HG02885 (cell line): ENCODE results near the gene BOK.

Experiments used
- ATAC-seq: cut with Tn5 transposase; IDR thresholded peaks from one replicate; pipeline ENCODE4 v1.9.1; 2021; ENCODE audit warnings: mild to moderate bottlenecking; ENCODE audit not compliant: unreplicated experiment, poor library complexity

Gene BOK

DNA sequence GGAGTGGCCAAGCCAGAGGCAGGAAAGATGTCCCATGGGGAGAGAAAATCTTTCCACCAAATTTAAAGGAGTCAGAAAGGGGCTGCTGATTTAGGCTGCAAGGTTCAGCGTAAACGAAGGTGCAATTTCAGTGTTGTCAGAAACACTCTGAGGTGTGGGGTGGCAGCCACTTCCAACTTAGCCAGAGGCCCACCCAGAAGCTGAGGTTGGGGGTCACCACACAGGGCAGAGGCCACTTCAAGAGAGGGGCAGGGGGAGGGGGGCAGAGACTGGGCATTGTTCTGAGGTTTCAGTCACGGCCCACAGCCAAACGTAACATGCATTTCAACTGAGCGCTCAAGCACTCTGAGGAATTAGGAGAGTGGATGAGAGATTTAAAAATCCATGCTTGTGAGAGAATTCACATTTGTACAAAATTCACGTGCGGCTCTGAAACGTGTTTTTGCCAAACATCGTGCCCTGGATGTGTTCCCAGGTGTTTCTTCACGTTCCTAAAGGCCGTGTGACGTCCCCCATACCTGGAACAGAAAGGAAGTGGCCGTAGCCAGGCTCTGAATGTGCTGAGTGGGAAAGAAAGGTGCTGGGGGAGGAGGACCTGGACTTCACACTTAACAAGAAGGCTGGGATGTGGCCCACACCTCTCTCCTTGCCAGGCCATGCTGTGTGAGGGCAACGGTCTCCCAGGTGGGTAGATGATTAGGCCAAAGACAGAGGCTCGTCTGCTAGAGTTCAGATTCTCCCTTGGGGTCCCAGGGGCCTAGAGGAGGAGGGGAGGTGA is 19.5 kb upstream of the BOK start:
- no peak for ATAC-seq

- ATAC-seq = no peak
Observed at GRCh38 chr2:241539616-241540374, 18.8 kb upstream of the BOK start.

DNA sequence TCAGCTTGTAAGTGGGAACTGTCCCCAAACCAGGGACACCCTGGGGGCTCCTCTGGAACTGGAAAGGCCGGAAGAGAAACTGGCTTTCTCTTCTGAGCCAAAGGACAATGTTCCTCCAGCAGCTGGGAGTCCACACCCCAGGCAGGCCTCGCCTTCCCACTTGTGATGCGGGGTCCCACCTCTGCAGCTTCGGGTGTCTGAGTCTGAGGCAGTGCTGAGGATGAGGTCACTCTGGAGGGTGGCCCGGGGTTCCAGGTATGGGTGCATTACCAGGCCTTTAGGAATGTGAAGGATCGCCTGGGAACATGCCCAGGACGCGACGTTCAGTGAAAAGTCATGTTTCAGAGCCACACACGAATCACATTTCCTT is 18.2 kb upstream of the BOK start:
- no peak for ATAC-seq

DNA sequence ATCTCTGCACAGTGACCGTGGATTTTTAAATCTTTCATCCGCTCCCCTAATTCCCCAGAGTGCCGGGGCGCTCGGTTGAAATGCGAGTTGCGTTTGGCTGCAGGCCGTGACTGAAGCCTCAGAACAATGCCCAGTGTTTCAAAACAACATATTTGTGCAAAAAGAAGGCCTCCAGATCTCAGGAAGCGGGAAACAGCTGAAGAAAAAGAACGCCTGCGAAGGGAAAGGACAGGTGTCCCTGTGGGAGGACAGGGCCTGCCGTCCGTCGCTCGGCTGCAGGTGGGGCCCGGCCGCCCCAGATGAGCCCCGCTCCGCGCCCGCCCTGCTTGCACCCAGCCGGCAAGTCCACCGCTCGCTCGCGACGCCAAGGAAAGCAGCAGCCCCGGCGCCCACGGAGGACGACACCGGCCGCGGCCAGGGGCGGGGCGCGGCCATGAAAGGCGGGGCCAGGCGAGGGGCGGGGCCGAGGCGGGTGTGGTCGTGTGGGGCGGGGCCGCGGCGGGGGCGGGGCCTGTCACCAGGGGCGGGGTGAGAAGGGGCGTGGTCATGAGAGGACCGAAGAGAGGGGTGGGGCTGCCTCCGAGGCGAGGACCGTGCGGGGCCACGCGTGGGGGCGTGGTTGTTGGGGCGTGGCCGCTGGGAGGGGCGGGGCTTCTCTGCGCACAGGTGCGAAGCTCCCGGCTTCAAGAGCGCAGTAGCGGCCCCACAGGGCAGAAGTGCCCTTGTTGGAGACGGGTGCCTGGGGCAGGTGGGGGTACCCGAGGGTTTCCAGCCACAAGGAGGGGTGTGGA is 17.6 kb upstream of the BOK start:
- no peak for ATAC-seq

- ATAC-seq = no peak
Observed at GRCh38 chr2:241541564-241542277, 16.8 kb upstream of the BOK start.

DNA sequence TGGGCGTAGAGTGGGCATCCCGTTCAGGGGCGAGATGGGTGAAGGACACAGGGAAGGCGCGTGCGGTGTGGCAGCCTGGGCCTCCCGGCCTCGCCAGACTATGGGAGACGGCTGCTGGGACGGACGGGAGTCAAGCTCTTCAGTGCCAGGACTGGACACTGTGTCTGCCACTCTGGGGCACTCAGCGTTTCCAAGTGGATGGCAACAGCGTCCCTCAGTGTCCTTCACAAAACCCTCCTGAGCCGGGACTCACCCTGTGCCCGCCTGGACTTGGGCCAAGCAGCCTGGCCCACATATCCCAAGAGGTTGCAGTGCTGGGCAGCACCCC is 16.3 kb upstream of the BOK start:
- ATAC-seq = no peak

DNA sequence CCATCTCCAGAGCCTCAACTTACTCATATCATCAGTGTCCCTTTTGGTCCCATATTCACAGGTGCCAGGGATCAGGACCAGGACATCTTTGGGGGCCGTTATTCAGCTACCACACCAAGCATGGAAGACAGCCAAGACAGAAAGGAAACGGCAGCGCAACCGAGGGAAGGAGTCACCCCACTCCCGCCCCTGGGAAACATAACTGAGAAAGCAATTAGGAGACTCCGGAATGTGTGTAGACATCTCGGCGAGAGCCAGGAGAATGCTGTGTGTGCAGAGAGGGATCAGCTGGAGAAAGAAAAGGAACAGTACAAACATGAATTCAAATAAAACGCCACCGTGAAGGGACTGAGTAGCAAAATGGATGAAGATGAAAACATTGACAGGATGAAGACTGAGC is 13.4 kb upstream of the BOK start:
- ATAC-seq = no peak

- ATAC-seq = no peak
Observed at GRCh38 chr2:241545523-241546473, 12.7 kb upstream of the BOK start.

DNA sequence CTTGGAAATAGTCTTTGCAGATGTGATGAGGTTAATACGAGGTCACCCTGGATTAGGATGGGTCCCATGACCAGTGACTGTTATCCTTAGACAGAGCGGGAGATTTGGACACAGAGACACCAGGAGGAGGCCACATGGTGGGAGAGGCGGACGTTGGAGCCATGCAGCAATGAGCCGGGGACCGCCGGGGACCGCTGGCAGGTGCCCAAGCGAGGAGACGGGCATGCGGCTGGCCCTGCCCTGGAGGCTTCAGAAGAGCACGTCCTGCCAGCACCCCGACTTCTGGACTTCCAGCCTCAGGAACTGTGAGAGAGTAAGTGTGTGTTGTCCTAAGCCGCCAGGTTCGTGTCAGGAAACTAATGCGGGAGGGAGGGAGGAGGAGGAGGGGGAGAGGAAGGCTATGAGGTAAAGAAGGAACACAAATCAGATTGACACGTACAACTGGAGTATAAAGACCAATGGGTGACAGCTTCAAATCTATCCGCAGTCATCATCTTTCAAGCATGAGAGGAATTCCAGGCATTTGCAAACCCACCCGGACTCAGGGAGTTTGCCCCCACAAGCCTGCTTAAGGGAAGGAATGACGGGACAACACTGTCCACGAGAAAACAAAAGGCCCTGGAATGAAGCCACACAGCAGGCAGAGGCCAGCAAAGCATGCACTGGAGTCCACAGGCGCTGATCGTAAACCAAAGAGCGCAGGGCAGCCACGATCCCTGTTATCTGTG is 11.6 kb upstream of the BOK start:
- ATAC-seq = no peak

DNA sequence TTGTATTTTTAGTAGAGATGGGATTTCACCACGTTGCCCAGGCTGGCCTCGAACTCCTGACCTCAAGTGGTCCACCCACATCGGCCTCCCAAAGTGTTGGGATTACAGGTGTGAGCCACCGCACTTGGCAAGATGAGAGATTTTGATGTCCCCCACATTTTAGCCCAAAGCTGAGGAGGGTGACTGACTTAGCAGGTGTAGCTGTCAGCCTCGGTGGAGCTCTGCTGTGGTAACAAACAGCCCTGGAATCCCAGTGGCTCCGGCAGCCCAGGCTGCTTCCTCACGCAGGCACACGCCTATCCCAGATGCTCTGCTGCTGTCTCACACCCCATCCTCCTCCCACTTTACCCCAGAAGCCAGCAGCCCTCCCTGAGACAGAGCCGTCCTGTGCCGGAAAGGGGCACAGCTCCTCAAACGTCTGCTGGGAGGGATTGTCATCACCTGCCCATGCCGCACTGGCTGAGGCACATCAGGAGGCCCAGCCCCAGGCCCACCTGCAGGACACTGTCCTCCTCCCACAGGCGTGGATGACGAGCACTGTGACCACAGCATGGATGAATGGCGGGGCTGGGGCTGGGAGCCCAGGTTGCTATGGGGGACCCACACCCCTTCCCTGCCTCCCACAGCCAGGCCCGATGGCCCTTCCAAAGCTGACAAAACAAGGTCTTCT is 10.6 kb upstream of the BOK start:
- ATAC-seq = no peak

GRCh38 chr2:241548451-241548835 is 10.1 kb upstream of the BOK start:
- ATAC-seq = no peak

- ATAC-seq = no peak
Observed at GRCh38 chr2:241550616-241551580, 7.6 kb upstream of the BOK start.

GRCh38 chr2:241551599-241551997 is 6.9 kb upstream of the BOK start:
- ATAC-seq = no peak

DNA sequence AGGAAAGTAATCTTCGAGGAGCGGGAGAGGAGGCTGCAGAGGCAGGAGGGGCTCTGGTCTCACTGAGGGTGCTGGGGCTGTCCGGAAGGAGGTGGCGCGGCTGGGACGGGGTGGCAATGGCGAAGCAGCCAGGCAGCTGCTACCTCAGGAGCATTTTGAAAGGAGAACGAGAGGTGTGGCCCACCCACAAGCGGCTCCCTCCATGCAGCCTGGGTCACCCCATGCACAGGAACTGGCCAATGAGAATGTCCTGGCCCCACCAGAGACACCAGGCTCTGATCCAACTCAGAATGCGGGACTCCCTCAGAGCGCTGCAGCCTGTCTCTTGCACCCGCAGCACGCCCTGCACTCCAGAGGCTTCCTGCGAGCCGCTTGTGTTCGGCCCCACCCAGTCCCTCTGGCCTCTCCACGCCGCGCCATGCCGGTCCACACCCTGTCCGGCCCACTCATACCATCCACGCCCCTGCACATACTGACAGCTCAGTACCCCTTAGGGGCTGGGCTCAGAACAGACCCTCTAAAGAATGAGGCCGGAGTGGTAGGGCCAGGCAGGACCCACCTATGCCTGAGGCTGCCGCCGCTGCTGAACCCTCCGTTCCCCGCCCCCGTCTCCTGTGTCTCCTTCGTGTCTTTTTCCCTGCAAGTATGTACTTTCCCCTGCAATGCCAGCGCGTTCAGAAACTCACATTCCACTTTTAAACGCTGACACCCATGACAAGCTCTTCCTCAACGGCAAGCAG is 6.4 kb upstream of the BOK start:
- no peak for ATAC-seq

- ATAC-seq = no peak
Observed at GRCh38 chr2:241553512-241553830, 5.1 kb upstream of the BOK start.

GRCh38 chr2:241553981-241554380 is 4.6 kb upstream of the BOK start:
- no peak for ATAC-seq
